ENCODE results near the gene NT5C2. TPM values are rescaled to one million over a fixed set of nuclear protein-coding genes. Genes with fewer than 3 reads are reported as not detected.
"Not testable (repeated sequence)": the region's sequence is repeated elsewhere in the genome, so short reads cannot be mapped to it uniquely, and the experiment has no call there.

NT5C2 gene
- polyA plus RNA-seq, 3 donors = 68.6 to 116 (median 81.8) TPM

GRCh38 chr10:103215601-103216000 lies 22.5 kb upstream of the NT5C2 start:
- no peaks in the 10 kb centered on the region for H3K36me3 ChIP-seq (replicated peaks in 1 of 2; ENCODE audit: control insufficient read depth in 1 of 2, insufficient read depth in 2 of 2, low read length in 2 of 2)
- no peak overlapping the region for H3K4me3 ChIP-seq (replicated peaks in 1 of 3; ENCODE audit: low read depth in 2 of 3, low read length in 3 of 3)
- WGBS (ENCODE audit: insufficient coverage) = 100% methylated on average over 2 of the region's 5 CpGs
- no peak overlapping the region for H3K27ac ChIP-seq (ENCODE audit: low read depth in 1 of 2, low read length in 2 of 2)
- H3K9me3 ChIP-seq (replicated peaks in 1 of 2; ENCODE audit: control insufficient read depth in 1 of 2, insufficient read depth in 1 of 2, low read length in 2 of 2) = peaks cover 6 to 9% of the 10 kb centered on the region in 2 donors
- H3K4me1 ChIP-seq (ENCODE audit: control insufficient read depth in 1 of 2, insufficient read depth in 2 of 2, low read length in 2 of 2) = no peaks in the 10 kb centered on the region
- H3K9ac ChIP-seq (ENCODE audit: insufficient read depth, low read length, poor library complexity, severe bottlenecking) = no peak overlapping the region
- H3K27me3 ChIP-seq (ENCODE audit: control insufficient read depth in 2 of 2, insufficient read depth in 2 of 2, low read length in 2 of 2) = no peaks in the 10 kb centered on the region
- no peak overlapping the region for H3K4me2 ChIP-seq (replicated peaks; ENCODE audit: extremely low read depth, low read length, poor library complexity, severe bottlenecking)
- peak overlapping the region in 1 of 7 donors; percentile 20 for H3K27ac Mint-ChIP-seq
- no peaks in the 10 kb centered on the region for H4K20me1 ChIP-seq (ENCODE audit: insufficient read depth, low read length)
- intact Hi-C loops (cut with micrococcal nuclease) = no loop called here
- H3K4me3 Mint-ChIP-seq = no peak overlapping the region
- no peak overlapping the region for H2AFZ ChIP-seq (ENCODE audit: insufficient read depth, low read depth, low read length, poor library complexity, severe bottlenecking)
- no peaks in the 10 kb centered on the region for H3K36me3 Mint-ChIP-seq
- peaks cover 2 to 13% (median 6%) of the 10 kb centered on the region in 7 donors for H3K9me3 Mint-ChIP-seq
- TF ChIP-seq CTCF (IDR thresholded peaks at IDR 0.05) = no peak
- DNase-seq = no peak
- H3K4me1 Mint-ChIP-seq = peaks cover 2% of the 10 kb centered on the region
- peaks cover 0 to 2% (median 1%) of the 10 kb centered on the region in 3 donors for H3K27me3 Mint-ChIP-seq (ENCODE audit: low read depth in 3 of 3)
- no peaks in the 10 kb centered on the region for H3K79me2 ChIP-seq (ENCODE audit: insufficient read depth, low read length)

- H3K9me3 Mint-ChIP-seq = peaks cover 2 to 17% (median 9%) of the 10 kb centered on the region in 7 donors
- H3K9me3 ChIP-seq (replicated peaks in 1 of 2; ENCODE audit: control insufficient read depth in 1 of 2, insufficient read depth in 1 of 2, low read length in 2 of 2) = peaks cover 13 to 25% of the 10 kb centered on the region in 2 donors
- H3K36me3 Mint-ChIP-seq; H2AFZ ChIP-seq (ENCODE audit: insufficient read depth, low read depth, low read length, poor library complexity, severe bottlenecking); H3K4me1 Mint-ChIP-seq; H3K4me3 Mint-ChIP-seq; H3K4me1 ChIP-seq (ENCODE audit: control insufficient read depth in 1 of 2, insufficient read depth in 2 of 2, low read length in 2 of 2); H3K27ac ChIP-seq (ENCODE audit: low read depth in 1 of 2, low read length in 2 of 2); H3K4me3 ChIP-seq (replicated peaks in 1 of 3; ENCODE audit: low read depth in 2 of 3, low read length in 3 of 3); H3K27me3 ChIP-seq (ENCODE audit: control insufficient read depth in 2 of 2, insufficient read depth in 2 of 2, low read length in 2 of 2); H4K20me1 ChIP-seq (ENCODE audit: insufficient read depth, low read length); H3K79me2 ChIP-seq (ENCODE audit: insufficient read depth, low read length); H3K4me2 ChIP-seq (replicated peaks; ENCODE audit: extremely low read depth, low read length, poor library complexity, severe bottlenecking); DNase-seq; H3K27me3 Mint-ChIP-seq (ENCODE audit: low read depth in 3 of 3); H3K9ac ChIP-seq (ENCODE audit: insufficient read depth, low read length, poor library complexity, severe bottlenecking); intact Hi-C loops (cut with micrococcal nuclease); H3K36me3 ChIP-seq (replicated peaks in 1 of 2; ENCODE audit: control insufficient read depth in 1 of 2, insufficient read depth in 2 of 2, low read length in 2 of 2); H3K27ac Mint-ChIP-seq: not testable (repeated sequence)
- WGBS (ENCODE audit: insufficient coverage) = no CpG with 5 or more reads among the region's 4 CpGs
Observed at GRCh38 chr10:103210262-103210661, 17.2 kb upstream of the NT5C2 start.

DNA sequence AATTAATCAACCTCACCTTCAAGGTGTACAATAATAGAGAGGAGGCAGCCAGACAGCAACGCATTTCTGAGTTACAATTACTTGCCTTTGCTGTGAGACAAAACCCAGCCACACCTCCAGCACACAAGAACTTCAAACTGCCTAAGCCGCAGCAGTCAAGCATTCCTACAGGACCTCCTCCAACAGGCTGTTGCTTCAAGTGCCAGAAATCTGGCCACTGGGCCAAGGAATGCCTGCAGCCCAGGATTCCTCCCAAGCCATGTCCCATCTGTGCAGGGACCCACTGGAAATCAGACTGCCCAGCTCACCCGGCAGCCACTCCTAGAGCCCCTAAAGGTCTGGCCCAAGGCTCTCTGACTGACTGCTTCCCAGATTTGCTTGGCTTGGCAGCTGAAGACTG lies 14.6 kb upstream of the NT5C2 start:
- H3K27ac Mint-ChIP-seq; H3K27me3 Mint-ChIP-seq (ENCODE audit: low read depth in 3 of 3); H3K36me3 ChIP-seq (replicated peaks in 1 of 2; ENCODE audit: control insufficient read depth in 1 of 2, insufficient read depth in 2 of 2, low read length in 2 of 2); H3K36me3 Mint-ChIP-seq; H3K27ac ChIP-seq (ENCODE audit: low read depth in 1 of 2, low read length in 2 of 2); H4K20me1 ChIP-seq (ENCODE audit: insufficient read depth, low read length); H2AFZ ChIP-seq (ENCODE audit: insufficient read depth, low read depth, low read length, poor library complexity, severe bottlenecking); H3K79me2 ChIP-seq (ENCODE audit: insufficient read depth, low read length); DNase-seq; intact Hi-C loops (cut with micrococcal nuclease); H3K9ac ChIP-seq (ENCODE audit: insufficient read depth, low read length, poor library complexity, severe bottlenecking); H3K4me3 ChIP-seq (replicated peaks in 1 of 3; ENCODE audit: low read depth in 2 of 3, low read length in 3 of 3); H3K4me3 Mint-ChIP-seq; H3K27me3 ChIP-seq (ENCODE audit: control insufficient read depth in 2 of 2, insufficient read depth in 2 of 2, low read length in 2 of 2); H3K4me2 ChIP-seq (replicated peaks; ENCODE audit: extremely low read depth, low read length, poor library complexity, severe bottlenecking); H3K4me1 ChIP-seq (ENCODE audit: control insufficient read depth in 1 of 2, insufficient read depth in 2 of 2, low read length in 2 of 2): not testable (repeated sequence)
- Mint-ChIP-seq H3K4me1 (peaks cover 14% of the 10 kb centered on the region), H3K9me3 (peaks cover 0 to 12% (median 7%) of the 10 kb centered on the region in 7 donors)
- peaks cover 13 to 25% of the 10 kb centered on the region in 2 donors for H3K9me3 ChIP-seq (replicated peaks in 1 of 2; ENCODE audit: control insufficient read depth in 1 of 2, insufficient read depth in 1 of 2, low read length in 2 of 2)
- WGBS (ENCODE audit: insufficient coverage) = 95% methylated on average over 2 of the region's 3 CpGs

All from CD14-positive monocyte (primary cell).